Measurements from ENCODE around the gene GLDC. TPM values are rescaled to one million over a fixed set of nuclear protein-coding genes. Genes with fewer than 3 reads are reported as not detected.

GLDC gene
- total RNA-seq, 1 donor, result 0.72 TPM

GRCh38 chr9:6575324-6576034 lies 70.0 kb downstream of the GLDC start:
- Histone ChIP-seq H2AFZ (ENCODE audit: low read length) (no peak overlapping the region), H3K4me3 (ENCODE audit: insufficient read depth, low read length) (no peak overlapping the region), H3K27me3 (ENCODE audit: insufficient read depth, low read length) (peaks cover 6% of the 10 kb centered on the region), H3K4me2 (ENCODE audit: insufficient read depth, low read length) (no peak overlapping the region), H3K79me2 (ENCODE audit: insufficient read depth, low read length) (no peaks in the 10 kb centered on the region), H3K27ac (ENCODE audit: low read depth, low read length) (no peak overlapping the region), H3K9me3 (ENCODE audit: low read depth, low read length) (no peaks in the 10 kb centered on the region), H3K36me3 (ENCODE audit: insufficient read depth, low read length) (no peaks in the 10 kb centered on the region), H3K4me1 (ENCODE audit: insufficient read depth, low read length) (no peaks in the 10 kb centered on the region), H4K20me1 (ENCODE audit: insufficient read depth, low read length) (no peaks in the 10 kb centered on the region)
- TF ChIP-seq CTCF (IDR thresholded peaks at IDR 0.05; ENCODE audit: extremely low read depth, low read depth, low read length), result no peak
- DNase-seq (ENCODE audit: insufficient read length, low spot score, missing footprints), result no peak

- Histone ChIP-seq H3K4me2 (ENCODE audit: insufficient read depth, low read length) (peak overlapping the region; percentile 93), H3K4me3 (ENCODE audit: insufficient read depth, low read length) (peak overlapping the region; percentile 61), H2AFZ (ENCODE audit: low read length) (peak overlapping the region; percentile 78), H3K27ac (ENCODE audit: low read depth, low read length) (peak overlapping the region; percentile 100), H3K27me3 (ENCODE audit: insufficient read depth, low read length) (no peaks in the 10 kb centered on the region), H3K36me3 (ENCODE audit: insufficient read depth, low read length) (no peaks in the 10 kb centered on the region), H3K9me3 (ENCODE audit: low read depth, low read length) (no peaks in the 10 kb centered on the region), H3K79me2 (ENCODE audit: insufficient read depth, low read length) (no peaks in the 10 kb centered on the region), H4K20me1 (ENCODE audit: insufficient read depth, low read length) (no peaks in the 10 kb centered on the region), H3K4me1 (ENCODE audit: insufficient read depth, low read length) (peaks cover 52% of the 10 kb centered on the region)
- DNase-seq (ENCODE audit: insufficient read length, low spot score, missing footprints), result no peak
- no peak for TF ChIP-seq CTCF (IDR thresholded peaks at IDR 0.05; ENCODE audit: extremely low read depth, low read depth, low read length)
These were observed 78.4 kb downstream of the GLDC start for GRCh38 chr9:6567140-6567591.

GRCh38 chr9:6566409-6567139 lies 79.0 kb downstream of the GLDC start:
- peak; percentile 71 for DNase-seq (ENCODE audit: insufficient read length, low spot score, missing footprints)
- no peak for TF ChIP-seq CTCF (IDR thresholded peaks at IDR 0.05; ENCODE audit: extremely low read depth, low read depth, low read length)
- Histone ChIP-seq H3K27ac (ENCODE audit: low read depth, low read length) (peak overlapping the region; percentile 100), H4K20me1 (ENCODE audit: insufficient read depth, low read length) (no peaks in the 10 kb centered on the region), H3K4me3 (ENCODE audit: insufficient read depth, low read length) (peak overlapping the region; percentile 61), H2AFZ (ENCODE audit: low read length) (peak overlapping the region; percentile 74), H3K4me1 (ENCODE audit: insufficient read depth, low read length) (peaks cover 52% of the 10 kb centered on the region), H3K9me3 (ENCODE audit: low read depth, low read length) (no peaks in the 10 kb centered on the region), H3K27me3 (ENCODE audit: insufficient read depth, low read length) (no peaks in the 10 kb centered on the region), H3K79me2 (ENCODE audit: insufficient read depth, low read length) (no peaks in the 10 kb centered on the region), H3K4me2 (ENCODE audit: insufficient read depth, low read length) (peak overlapping the region; percentile 93), H3K36me3 (ENCODE audit: insufficient read depth, low read length) (no peaks in the 10 kb centered on the region)

GRCh38 chr9:6565312-6565711 lies 80.2 kb downstream of the GLDC start:
- Histone ChIP-seq H3K27ac (ENCODE audit: low read depth, low read length) (peak overlapping the region; percentile 100), H3K9me3 (ENCODE audit: low read depth, low read length) (no peaks in the 10 kb centered on the region), H3K27me3 (ENCODE audit: insufficient read depth, low read length) (no peaks in the 10 kb centered on the region), H4K20me1 (ENCODE audit: insufficient read depth, low read length) (no peaks in the 10 kb centered on the region), H2AFZ (ENCODE audit: low read length) (peak overlapping the region; percentile 71), H3K36me3 (ENCODE audit: insufficient read depth, low read length) (no peaks in the 10 kb centered on the region), H3K4me3 (ENCODE audit: insufficient read depth, low read length) (no peak overlapping the region), H3K79me2 (ENCODE audit: insufficient read depth, low read length) (no peaks in the 10 kb centered on the region), H3K4me2 (ENCODE audit: insufficient read depth, low read length) (peak overlapping the region; percentile 40), H3K4me1 (ENCODE audit: insufficient read depth, low read length) (peaks cover 52% of the 10 kb centered on the region)
- DNase-seq (ENCODE audit: insufficient read length, low spot score, missing footprints), result peak; percentile 56
- no peak for TF ChIP-seq CTCF (IDR thresholded peaks at IDR 0.05; ENCODE audit: extremely low read depth, low read depth, low read length)
